ENCODE results near the gene OR52D1.

DNA sequence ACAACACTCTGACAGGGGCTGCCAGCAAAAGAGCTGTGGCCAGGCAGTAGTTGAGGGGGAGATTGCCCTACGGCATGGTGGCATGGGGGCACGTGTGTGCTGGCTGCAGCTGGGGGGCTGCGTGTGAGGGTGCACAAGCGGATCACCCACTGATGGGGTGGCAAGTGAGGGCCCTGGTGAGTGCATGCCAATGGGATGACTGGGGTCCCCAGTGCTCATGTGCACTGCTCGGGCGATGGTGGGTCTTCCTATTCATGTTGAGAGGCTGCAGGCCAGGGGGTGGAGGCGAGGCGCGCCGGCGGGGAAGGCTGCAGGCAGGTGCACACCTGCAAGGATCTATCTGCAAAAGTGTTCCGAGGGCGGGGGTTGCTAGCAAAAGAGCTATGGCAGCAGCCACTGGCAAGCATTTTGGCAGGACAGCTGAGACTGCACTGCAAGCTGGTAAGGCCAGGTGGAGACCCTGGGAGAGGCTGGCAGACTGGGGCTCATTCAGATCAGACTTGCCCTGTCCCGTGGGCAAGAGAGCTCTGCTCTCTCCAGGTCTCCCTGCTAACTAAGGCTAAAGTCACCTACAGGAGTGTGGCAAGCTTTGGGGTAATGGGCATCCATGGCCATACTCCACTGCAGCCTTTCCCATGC lies 27.4 kb upstream of the OR52D1 start:
- TF ChIP-seq, protein P1, sequence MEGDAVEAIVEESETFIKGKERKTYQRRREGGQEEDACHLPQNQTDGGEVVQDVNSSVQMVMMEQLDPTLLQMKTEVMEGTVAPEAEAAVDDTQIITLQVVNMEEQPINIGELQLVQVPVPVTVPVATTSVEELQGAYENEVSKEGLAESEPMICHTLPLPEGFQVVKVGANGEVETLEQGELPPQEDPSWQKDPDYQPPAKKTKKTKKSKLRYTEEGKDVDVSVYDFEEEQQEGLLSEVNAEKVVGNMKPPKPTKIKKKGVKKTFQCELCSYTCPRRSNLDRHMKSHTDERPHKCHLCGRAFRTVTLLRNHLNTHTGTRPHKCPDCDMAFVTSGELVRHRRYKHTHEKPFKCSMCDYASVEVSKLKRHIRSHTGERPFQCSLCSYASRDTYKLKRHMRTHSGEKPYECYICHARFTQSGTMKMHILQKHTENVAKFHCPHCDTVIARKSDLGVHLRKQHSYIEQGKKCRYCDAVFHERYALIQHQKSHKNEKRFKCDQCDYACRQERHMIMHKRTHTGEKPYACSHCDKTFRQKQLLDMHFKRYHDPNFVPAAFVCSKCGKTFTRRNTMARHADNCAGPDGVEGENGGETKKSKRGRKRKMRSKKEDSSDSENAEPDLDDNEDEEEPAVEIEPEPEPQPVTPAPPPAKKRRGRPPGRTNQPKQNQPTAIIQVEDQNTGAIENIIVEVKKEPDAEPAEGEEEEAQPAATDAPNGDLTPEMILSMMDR (IDR thresholded peaks at IDR 0.05 in 4 of 5, conservative IDR thresholded peaks at IDR 0.05 in 1 of 5) = no peak
- TF ChIP-seq POLR2A (IDR thresholded peaks at IDR 0.05) = no peak
